GM19351 (cell line): ENCODE measurements around the gene MAN1A1.
"Not testable (repeated sequence)": the region's sequence is repeated elsewhere in the genome, so short reads cannot be mapped to it uniquely, and the experiment has no call there.

Experiments
- ATAC-seq: cut with Tn5 transposase; IDR thresholded peaks from one replicate; pipeline ENCODE4 v1.9.1; 2021; ENCODE audit warnings: mild to moderate bottlenecking, moderate library complexity; ENCODE audit not compliant: unreplicated experiment

Gene MAN1A1

GRCh38 chr6:119349361-119350201, at the start of gene MAN1A1:
Gene MAN1A1 (minus strand): TSS chr6:119349761. CDS start chr6:119349065, 696 bp downstream.
- peak; percentile 71 for ATAC-seq

- ATAC-seq = no peak
These were observed 45.6 kb upstream of the MAN1A1 start for GRCh38 chr6:119395192-119395591.

GRCh38 chr6:119390247-119390793, 40.8 kb upstream of the MAN1A1 start:
- ATAC-seq = no peak

- no peak for ATAC-seq
These were observed 36.4 kb upstream of the MAN1A1 start for GRCh38 chr6:119385994-119386393.

DNA sequence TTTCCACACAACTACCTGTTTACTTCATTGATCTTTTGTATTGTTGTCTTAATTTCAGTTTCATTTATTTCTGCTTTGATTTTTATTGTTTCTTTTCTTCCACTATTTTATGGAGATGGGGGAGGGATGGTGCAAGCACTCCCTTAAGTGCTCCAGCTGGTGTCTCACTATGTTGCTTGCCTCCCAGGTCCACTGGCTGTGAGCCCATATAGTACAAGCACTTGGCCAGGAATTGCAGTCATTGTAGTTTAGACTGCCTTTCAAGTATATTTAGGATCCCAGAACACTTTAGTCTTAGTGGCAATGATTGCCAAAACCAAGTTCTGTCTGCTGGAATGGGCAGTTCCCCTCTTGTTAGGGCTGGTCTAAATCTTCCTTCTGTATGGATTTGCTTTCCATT, 34.9 kb upstream of the MAN1A1 start:
- ATAC-seq = no peak

DNA sequence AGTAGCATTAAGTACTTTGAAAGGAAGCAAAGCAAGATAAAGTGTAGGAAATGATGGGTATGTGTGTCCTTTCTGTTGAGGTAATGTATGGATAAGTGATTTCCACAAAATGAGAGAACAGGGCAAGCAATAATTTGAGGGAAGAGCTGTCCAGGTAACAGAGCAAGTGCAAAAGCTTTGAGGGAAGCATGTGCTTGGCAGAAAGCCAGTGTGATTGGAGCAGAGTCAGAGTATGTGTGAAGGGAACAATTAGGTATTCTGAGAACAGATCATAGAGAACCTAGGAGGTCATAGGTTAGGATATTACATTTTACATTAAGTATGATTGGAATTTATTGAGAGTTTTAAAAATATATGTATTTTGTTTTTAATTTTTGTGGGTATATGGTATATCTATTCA, 30.2 kb upstream of the MAN1A1 start:
- no peak for ATAC-seq

DNA sequence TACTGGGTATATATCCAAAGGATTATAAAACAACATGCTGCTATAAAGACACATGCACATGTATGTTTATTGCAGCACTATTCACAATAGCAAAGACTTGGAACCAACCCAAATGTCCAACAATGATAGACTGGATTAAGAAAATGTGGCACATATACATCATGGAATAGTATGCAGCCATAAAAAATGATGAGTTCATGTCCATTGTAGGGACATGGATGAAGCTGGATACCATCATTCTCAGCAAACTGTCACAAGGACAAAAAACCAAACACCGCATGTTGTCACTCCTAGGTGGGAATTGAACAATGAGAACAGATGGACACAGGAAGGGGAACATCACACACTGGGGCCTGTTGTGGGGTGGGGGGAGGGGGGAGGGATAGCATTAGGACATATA, 27.5 kb upstream of the MAN1A1 start:
- ATAC-seq = not testable (repeated sequence)

DNA sequence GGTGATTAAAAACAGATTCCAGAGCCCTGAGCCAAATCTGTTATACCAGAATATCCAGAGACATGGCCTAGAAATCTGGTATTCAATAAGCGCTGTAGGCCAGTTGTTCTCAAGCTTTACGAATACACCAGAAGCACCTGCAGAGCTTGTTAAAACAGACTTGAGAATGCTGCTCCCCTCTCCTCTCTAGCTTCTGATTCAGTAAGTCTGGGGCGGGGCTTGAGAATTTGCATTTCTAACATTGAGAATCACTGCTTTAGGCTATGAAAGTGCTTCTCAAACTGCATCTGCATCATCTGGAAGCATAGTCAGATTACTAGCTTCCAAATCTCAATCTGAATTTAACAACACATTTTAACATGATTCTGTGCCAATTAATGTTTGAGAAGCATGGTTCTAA, 20.5 kb upstream of the MAN1A1 start:
- no peak for ATAC-seq

GRCh38 chr6:119368921-119369320, 19.4 kb upstream of the MAN1A1 start:
- no peak for ATAC-seq

DNA sequence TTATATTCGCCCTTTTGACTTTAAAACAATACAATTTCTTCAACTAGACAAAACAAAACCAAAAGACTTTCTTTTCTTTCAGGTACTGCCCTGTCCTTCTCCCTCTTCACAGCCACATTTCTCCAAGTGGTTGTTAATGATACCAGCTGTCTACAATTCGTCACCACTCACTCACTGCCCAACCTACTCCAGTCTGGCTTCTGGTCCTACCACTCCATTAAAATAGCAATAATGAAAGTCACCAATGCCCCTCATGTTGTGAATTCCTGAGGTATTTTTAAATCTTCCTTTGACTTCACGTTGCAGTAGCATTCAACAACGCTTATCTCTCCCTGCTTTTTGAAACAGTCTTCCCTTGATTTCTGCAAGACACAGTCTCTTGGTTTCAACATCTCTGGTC, 11.6 kb upstream of the MAN1A1 start:
- no peak for ATAC-seq

DNA sequence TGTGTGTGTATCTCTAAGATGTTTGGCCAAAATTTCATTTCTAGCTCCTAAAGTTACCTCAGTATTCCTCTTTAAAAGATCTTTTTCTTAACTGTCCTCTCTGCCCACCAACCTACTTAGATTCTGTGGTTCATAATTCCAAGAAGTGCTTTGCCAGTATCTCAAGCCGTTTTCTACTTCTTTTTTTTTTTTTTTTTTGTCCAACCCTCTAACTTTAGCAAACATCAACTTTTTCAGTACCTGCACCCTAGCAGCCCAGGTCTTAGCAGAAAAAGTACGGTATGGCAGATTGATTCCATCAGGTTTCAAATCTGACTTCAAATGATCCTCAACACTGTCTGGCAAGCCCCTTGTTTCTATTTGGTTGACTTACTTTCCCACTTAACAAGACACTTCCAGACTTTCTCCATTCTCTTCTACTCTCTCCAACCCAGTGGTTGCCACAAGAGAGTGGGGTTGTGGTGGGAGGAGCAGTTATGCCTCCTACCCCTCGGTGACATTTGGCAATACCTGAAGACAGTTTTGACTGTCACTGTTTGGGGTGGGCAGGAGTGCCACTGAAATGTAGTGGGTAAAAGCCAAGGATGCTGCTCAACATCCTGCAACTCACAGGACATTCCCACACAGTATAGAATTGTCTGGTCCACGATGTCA, 10.8 kb upstream of the MAN1A1 start:
- ATAC-seq = no peak

- no peak for ATAC-seq
These were observed 6.3 kb upstream of the MAN1A1 start for GRCh38 chr6:119355890-119356289.

- ATAC-seq = no peak
These were observed 5.6 kb upstream of the MAN1A1 start for GRCh38 chr6:119355157-119355556.

GRCh38 chr6:119353696-119354095, 4.1 kb upstream of the MAN1A1 start:
- ATAC-seq = no peak

DNA sequence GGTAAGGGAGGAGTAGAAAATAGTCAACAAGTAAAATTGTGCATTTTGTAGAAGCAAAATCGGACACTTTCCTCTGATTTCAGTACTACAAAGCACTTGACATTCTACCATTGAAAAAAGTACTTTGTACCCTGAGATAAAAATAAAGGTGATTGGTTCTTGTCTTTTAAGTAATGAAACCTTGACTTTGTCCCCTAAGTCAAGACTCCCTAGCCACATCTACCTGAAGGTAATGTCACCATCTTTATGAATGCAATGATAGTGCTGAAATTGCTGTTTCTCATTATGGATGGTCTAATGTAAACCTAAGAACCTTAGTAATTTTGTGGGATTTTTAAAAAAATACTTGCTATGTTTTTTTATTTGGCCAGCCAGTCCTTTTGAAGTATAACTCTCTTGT, 2.4 kb upstream of the MAN1A1 start:
- no peak for ATAC-seq

DNA sequence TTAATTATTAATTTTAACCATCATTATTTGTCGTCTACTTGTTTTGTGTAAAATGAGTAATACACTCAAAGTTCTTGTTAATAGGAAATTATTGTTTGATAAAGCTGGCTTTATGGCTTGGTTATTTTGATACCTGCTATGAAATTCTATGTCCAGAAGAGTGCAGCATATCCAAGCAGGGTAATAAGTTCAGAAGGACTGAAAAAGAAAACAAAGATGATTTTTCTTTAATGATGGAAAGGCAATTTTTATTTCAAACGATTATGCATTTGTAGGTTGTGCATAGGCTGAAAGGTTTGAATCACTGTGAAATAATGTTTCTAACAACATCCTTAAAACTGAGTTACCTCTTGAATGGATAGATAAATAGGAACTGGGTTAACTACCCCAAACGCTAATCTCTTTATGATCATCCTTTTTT, 1.4 kb upstream of the MAN1A1 start:
- ATAC-seq = no peak

DNA sequence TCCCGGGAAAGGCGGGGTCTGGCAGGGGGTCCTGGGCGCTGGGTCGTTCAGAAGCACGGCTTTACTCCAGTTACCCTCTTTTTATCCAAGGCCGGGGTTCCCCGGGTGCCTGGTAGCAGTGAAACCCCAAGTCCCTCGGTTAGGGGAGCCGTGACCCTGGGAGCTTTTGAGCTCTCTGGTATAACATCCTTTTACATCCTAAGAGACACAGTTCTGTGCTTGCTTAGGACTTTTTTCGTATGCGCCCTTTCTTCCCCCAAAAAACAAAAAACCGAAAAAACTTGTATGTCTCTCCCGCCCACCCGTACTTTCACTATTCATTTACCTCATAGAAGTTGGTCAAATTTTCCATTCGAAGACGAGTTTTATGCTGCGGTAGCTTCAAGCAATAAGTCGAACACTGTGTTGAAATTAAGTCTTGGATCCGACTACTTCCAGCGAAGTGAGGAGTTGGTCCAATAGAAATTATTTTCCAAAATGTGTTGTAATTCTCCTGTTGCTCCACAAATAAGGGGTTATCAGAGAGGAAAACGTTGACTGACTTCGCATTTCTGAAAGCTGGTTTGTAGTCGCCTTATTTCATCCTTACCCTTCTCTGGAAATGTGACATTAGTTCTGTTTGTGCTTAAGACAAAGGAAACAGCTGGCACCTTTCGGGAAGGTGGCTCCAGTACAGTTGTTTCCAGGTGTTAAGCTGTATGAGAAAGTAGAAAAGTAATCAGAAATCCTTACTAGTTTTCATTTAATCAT, 816 bp upstream of the MAN1A1 start:
- ATAC-seq = peak; percentile 18

GRCh38 chr6:119348748-119349360, 707 bp downstream of the MAN1A1 start:
- peak; percentile 10 for ATAC-seq

DNA sequence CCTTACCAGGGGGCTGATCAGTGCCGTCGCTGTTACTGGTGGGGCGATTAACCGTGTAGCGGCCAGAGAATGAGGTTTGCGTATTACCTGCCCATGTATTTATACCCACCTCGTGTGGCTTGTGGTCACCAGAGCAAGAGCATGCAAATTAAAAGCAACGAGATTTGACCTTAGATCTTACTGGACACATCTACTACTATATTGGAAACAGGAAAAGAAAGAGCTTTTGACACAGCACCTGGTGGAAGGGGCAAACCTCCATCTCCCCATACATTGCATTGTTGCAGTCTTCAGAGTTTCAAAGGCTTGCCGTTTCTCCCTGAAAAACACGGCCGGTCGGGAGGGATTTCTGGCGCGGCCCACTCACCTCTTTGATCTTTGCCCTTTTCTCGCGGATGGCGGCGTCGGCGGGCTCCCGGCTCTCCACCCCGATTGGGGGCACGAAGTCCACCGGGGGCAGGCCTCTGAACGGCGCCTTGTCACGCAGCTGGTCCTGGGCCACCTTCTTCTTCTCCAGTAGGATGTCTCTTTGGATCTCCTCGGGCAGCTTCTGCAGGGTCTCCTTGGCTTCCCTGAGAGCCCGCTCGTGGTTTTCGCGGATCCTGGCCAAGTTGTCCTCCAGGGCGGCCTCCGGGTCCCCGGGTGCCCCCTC, 1.3 kb downstream of the MAN1A1 start:
- peak; percentile 24 for ATAC-seq

GRCh38 chr6:119347466-119348095, 2.0 kb downstream of the MAN1A1 start:
- peak; percentile 16 for ATAC-seq
